ENCODE measurements around the gene MYH16.

The MYH16 gene

DNA sequence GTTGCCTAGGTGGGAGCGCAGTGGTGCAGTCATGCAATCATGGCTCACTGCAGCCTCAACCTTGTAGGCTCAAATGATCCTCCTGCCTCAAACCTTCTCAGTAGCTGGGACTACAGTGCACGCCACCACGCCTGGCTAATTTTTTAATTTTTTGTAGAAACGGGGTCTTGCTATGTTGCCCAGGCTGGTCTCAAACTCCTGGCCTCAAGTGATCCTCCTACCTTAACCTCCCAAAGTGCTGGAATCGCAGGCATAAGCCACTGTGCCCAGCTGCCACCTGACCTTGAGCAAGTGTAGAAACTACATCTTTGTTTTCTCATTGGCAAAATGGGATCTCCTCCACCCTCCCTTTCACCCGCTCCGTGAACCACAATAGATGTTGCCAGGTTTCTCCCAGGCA, 15.0 kb upstream of the MYH16 start:
- TF ChIP-seq, protein P1, sequence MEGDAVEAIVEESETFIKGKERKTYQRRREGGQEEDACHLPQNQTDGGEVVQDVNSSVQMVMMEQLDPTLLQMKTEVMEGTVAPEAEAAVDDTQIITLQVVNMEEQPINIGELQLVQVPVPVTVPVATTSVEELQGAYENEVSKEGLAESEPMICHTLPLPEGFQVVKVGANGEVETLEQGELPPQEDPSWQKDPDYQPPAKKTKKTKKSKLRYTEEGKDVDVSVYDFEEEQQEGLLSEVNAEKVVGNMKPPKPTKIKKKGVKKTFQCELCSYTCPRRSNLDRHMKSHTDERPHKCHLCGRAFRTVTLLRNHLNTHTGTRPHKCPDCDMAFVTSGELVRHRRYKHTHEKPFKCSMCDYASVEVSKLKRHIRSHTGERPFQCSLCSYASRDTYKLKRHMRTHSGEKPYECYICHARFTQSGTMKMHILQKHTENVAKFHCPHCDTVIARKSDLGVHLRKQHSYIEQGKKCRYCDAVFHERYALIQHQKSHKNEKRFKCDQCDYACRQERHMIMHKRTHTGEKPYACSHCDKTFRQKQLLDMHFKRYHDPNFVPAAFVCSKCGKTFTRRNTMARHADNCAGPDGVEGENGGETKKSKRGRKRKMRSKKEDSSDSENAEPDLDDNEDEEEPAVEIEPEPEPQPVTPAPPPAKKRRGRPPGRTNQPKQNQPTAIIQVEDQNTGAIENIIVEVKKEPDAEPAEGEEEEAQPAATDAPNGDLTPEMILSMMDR (IDR thresholded peaks at IDR 0.05; ENCODE audit: borderline replicate concordance, control extremely low read depth, extremely low read depth, insufficient read depth, missing control alignments), result no peak
- in situ Hi-C loops (cut with MboI; ENCODE audit: low sequenced_read_pairs, unreplicated experiment), result no loop called here
- DNase-seq (ENCODE audit: low spot score), result no peak

GRCh38 chr7:99258501-99258900, 14.1 kb upstream of the MYH16 start:
- in situ Hi-C loops (cut with MboI; ENCODE audit: low sequenced_read_pairs, unreplicated experiment), result no loop called here
- no peak for DNase-seq (ENCODE audit: low spot score)
- TF ChIP-seq, protein P1 (IDR thresholded peaks at IDR 0.05; ENCODE audit: borderline replicate concordance, control extremely low read depth, extremely low read depth, insufficient read depth, missing control alignments), result no peak

GRCh38 chr7:99260395-99260794, 12.2 kb upstream of the MYH16 start:
- no peak for DNase-seq (ENCODE audit: low spot score)
- TF ChIP-seq, protein P1 (IDR thresholded peaks at IDR 0.05; ENCODE audit: borderline replicate concordance, control extremely low read depth, extremely low read depth, insufficient read depth, missing control alignments), result no peak
- in situ Hi-C loops (cut with MboI; ENCODE audit: low sequenced_read_pairs, unreplicated experiment), result no loop called here

DNA sequence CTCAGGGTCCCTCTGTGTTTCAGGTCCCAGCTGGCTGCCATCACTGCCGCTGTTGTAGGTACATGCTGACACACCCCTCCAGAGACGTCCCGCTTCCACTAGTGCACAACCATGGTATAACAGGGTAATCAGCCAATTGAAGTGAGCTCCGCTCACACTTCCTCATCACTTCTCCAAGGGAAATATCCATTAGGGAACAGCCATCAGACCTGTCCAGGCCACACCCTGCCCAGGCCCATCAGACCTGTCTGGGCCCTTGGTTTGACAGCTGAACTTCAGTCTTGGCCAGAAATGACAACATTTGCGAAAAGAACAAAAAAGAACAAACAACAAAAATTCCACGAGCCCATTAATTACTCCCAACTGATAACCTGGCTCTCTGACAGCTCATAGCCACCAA, 11.0 kb upstream of the MYH16 start:
- DNase-seq (ENCODE audit: low spot score), result no peak
- in situ Hi-C loops (cut with MboI; ENCODE audit: low sequenced_read_pairs, unreplicated experiment), result no loop called here
- TF ChIP-seq, protein P1 (IDR thresholded peaks at IDR 0.05; ENCODE audit: borderline replicate concordance, control extremely low read depth, extremely low read depth, insufficient read depth, missing control alignments), result no peak

- in situ Hi-C loops (cut with MboI; ENCODE audit: low sequenced_read_pairs, unreplicated experiment), result no loop called here
- TF ChIP-seq, protein P1 (IDR thresholded peaks at IDR 0.05; ENCODE audit: borderline replicate concordance, control extremely low read depth, extremely low read depth, insufficient read depth, missing control alignments), result no peak
Observed at GRCh38 chr7:99265848-99266480, 6.7 kb upstream of the MYH16 start.

DNA sequence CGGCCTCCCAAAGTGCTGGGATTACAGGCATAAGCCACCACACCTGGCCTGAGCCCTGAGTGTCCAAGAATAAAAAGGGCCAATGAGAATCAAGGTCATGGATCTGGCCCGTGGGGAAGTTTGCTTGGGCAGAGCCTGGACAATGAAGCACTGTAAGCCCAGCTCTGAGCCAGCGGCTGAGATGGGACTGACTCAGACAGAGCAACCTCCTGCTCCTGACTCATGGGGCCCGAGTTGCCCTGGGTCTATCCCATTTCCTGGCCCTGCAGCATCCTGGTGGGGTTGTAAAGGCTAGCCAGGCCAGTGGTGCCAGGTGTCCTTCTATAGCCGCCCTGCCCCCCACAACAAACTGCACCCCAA, 5.2 kb upstream of the MYH16 start:
- TF ChIP-seq, protein P1 (IDR thresholded peaks at IDR 0.05; ENCODE audit: borderline replicate concordance, control extremely low read depth, extremely low read depth, insufficient read depth, missing control alignments), result no peak
- DNase-seq (ENCODE audit: low spot score), result no peak
- in situ Hi-C loops (cut with MboI; ENCODE audit: low sequenced_read_pairs, unreplicated experiment), result no loop called here

More at GRCh38 chr7:99265848-99266480, 6.7 kb upstream of the MYH16 start:
- no peak for DNase-seq (ENCODE audit: low spot score)
